SU-DHL-6 (cell line): ENCODE measurements around the gene TCF12.

Source experiments
- H2AFZ ChIP-seq: fragments of 200-600 bp; sonication (generic); 2 replicates; pipeline ENCODE4 v1.6.1; 2014; ENCODE audit warnings: low read depth, mild to moderate bottlenecking, moderate library complexity, mixed read lengths, antibody characterized with exemption, low read length; ENCODE audit not compliant: severe bottlenecking
- H3F3A ChIP-seq: fragments of 200-600 bp; shearing (Covaris generic); 2 replicates; pipeline ENCODE4 v1.6.0; 2016; ENCODE audit warnings: antibody characterized with exemption, mild to moderate bottlenecking; ENCODE audit not compliant: insufficient read depth
- H3K27ac ChIP-seq: fragments of 200-600 bp; sonication (generic); 2 replicates; pipeline ENCODE4 v1.5.1; 2016; ENCODE audit warnings: low read depth, mild to moderate bottlenecking, low read length, moderate library complexity, mixed read lengths
- H3K27me3 ChIP-seq: fragments of 200-600 bp; sonication (generic), shearing (Covaris generic); 2 replicates; pipeline ENCODE4 v1.6.0; 2014; ENCODE audit warnings: mild to moderate bottlenecking, low read length
- H3K36me3 ChIP-seq: fragments of 200-600 bp; sonication (generic); 2 replicates; pipeline ENCODE4 v1.6.1; 2014; ENCODE audit warnings: mild to moderate bottlenecking, low read length, mixed read lengths
- H3K4me2 ChIP-seq: fragments of 300-600, 200-600 bp; shearing (Covaris generic), sonication (generic); 2 replicates; pipeline ENCODE4 v1.6.0; 2014; ENCODE audit warnings: low read length, low read depth, mild to moderate bottlenecking; ENCODE audit not compliant: poor library complexity, severe bottlenecking
- H3K4me3 ChIP-seq: fragments of 200-600 bp; sonication (generic); 2 replicates; pipeline ENCODE4 v1.5.1; 2014; ENCODE audit warnings: antibody characterized with exemption, low read length, mild to moderate bottlenecking, mixed read lengths; ENCODE audit not compliant: insufficient read depth, poor library complexity, severe bottlenecking
- H3K79me2 ChIP-seq: fragments of 200-600 bp; sonication (generic); 2 replicates; pipeline ENCODE4 v1.6.1; 2014; ENCODE audit warnings: mild to moderate bottlenecking, low read length, moderate library complexity; ENCODE audit not compliant: insufficient read depth
- H3K9ac ChIP-seq: fragments of 200-600 bp; sonication (generic); 2 replicates; pipeline ENCODE4 v1.7.0; 2014; ENCODE audit warnings: mild to moderate bottlenecking, low read length
- H3K9me2 ChIP-seq: fragments of 200-600 bp; sonication (generic); replicated peaks from 2 replicates; pipeline ENCODE4 v1.6.1; 2014; ENCODE audit warnings: low read length; ENCODE audit not compliant: insufficient read depth
- H3K9me3 ChIP-seq: fragments of 200-600 bp; sonication (generic); 2 replicates; pipeline ENCODE4 v1.6.1; 2014; ENCODE audit warnings: low read length, mixed read lengths; ENCODE audit not compliant: insufficient read depth
- H4K20me1 ChIP-seq: fragments of 200-600 bp; sonication (generic); 2 replicates; pipeline ENCODE4 v1.6.1; 2014; ENCODE audit warnings: low read depth, mild to moderate bottlenecking, antibody characterized with exemption, low read length, moderate library complexity, mixed read lengths
- CTCF ChIP-seq: fragments of 200-600 bp; sonication (generic); IDR thresholded peaks from one replicate; pipeline ENCODE4 v1.5.1; 2017; ENCODE audit warnings: antibody characterized with exemption, mild to moderate bottlenecking, low read length, moderate library complexity; ENCODE audit not compliant: insufficient read depth, poor library complexity, severe bottlenecking
- EZH2phosphoT487 ChIP-seq: fragments of 200-600 bp; sonication (generic), shearing (Covaris generic); conservative IDR thresholded peaks from 2 replicates; pipeline ENCODE4 v1.6.1; 2018; ENCODE audit warnings: mild to moderate bottlenecking, antibody characterized with exemption, low read length, moderate library complexity, mixed read lengths

TCF12 gene

DNA sequence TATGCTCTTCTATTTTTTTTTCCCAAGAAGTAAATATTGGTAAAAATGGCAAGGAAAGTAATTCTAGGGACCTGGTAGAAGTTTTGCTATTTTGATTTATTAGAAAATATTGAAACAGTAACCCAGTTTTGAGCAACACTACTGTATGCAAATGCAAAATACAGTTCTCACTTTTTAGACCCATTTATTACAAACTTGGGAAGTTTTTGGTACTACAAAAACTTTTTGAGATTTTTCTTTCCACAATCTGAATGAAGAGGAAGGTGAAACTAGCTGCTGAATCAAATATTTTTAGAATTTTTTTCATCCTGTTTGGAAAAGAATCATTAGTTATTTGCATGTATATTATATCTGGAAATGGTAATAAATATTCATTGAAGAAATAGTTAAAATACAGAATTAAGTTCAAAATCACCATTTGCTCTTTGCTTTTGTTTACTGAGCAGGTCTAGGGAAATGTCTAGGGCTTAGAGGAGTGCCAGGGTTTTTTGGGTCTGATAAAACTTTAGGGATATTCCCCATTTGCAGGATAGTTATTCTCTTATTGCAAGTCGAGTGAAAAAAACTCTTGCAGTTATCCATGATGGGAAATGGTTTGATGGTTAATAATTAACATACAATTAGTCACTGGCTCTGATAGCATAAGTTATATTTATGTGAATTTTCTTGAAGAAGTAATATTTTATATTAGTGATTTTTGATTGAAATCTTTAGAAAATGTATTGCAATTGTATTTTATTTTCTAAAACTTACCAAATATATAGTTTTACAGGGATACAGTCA, 47.0 kb downstream of the TCF12 start:
- Histone ChIP-seq H3K27me3 (no peaks in the 10 kb centered on the region), H3K27ac (no peak overlapping the region), H3K9ac (no peak overlapping the region), H3K79me2 (peaks cover 73% of the 10 kb centered on the region; the same call in 1 of the 2 replicates), H4K20me1 (peaks cover 7% of the 10 kb centered on the region; the same call in 1 of the 2 replicates), H3K9me3 (no peaks in the 10 kb centered on the region), H3K9me2 (no peaks in the 10 kb centered on the region), H3F3A (no peaks in the 10 kb centered on the region), H3K4me3 (no peak overlapping the region), H3K4me2 (no peak overlapping the region), H2AFZ (no peak overlapping the region), H3K36me3 (no peaks in the 10 kb centered on the region)
- TF ChIP-seq CTCF (no peak), EZH2phosphoT487 (no peak)

DNA sequence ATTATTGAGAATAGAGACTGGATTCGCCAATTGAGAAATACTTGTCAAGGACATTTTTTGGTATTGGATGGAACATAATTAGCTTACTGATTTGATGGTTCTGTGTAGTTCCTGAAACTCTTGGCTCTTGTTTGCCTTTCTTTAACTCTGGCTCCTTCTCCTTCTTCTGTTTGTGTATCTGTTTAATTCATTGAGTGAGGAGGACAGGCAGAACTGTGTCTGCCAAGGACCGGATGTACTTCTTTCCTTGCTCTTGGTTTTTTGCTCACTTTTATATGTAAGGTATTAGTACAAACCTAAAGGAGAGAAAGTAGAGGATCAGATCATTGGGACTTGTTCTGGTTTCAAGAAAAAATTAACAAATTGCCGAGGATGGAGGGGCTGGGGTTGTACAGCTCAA, 48.9 kb downstream of the TCF12 start:
- Histone ChIP-seq H3K9ac (no peak overlapping the region), H2AFZ (no peak overlapping the region), H3K36me3 (no peaks in the 10 kb centered on the region), H3K4me3 (no peak overlapping the region), H3K27ac (no peak overlapping the region), H3F3A (no peaks in the 10 kb centered on the region), H3K9me3 (no peaks in the 10 kb centered on the region), H3K27me3 (no peaks in the 10 kb centered on the region), H3K9me2 (no peaks in the 10 kb centered on the region), H4K20me1 (peaks cover 7% of the 10 kb centered on the region; the same call in 1 of the 2 replicates), H3K79me2 (peaks cover 70% of the 10 kb centered on the region), H3K4me2 (no peak overlapping the region)
- TF ChIP-seq EZH2phosphoT487: no peak
- TF ChIP-seq CTCF: no peak

GRCh38 chr15:56968256-56968655, 49.8 kb downstream of the TCF12 start:
- peaks cover 76% of the 10 kb centered on the region for H3K79me2 ChIP-seq
- no peak overlapping the region for H3K27ac ChIP-seq
- H3K4me3 ChIP-seq: no peak overlapping the region
- H3F3A ChIP-seq: no peaks in the 10 kb centered on the region
- H4K20me1 ChIP-seq: peaks cover 9% of the 10 kb centered on the region; the same call in 1 of the 2 replicates
- no peaks in the 10 kb centered on the region for H3K9me2 ChIP-seq
- H3K36me3 ChIP-seq: no peaks in the 10 kb centered on the region
- H3K9me3 ChIP-seq: no peaks in the 10 kb centered on the region
- H3K9ac ChIP-seq: no peak overlapping the region
- H3K4me2 ChIP-seq: no peak overlapping the region
- H2AFZ ChIP-seq: no peak overlapping the region
- TF ChIP-seq EZH2phosphoT487 (no peak), CTCF (no peak)
- H3K27me3 ChIP-seq: no peaks in the 10 kb centered on the region
